PC-9 (cell line): ENCODE measurements around the gene PDE7B. TPM values are rescaled to one million over a fixed set of nuclear protein-coding genes. Genes with fewer than 3 reads are reported as not detected.

ENCODE experiments used
- BruUV-seq: library from RNA; stranded (reverse); fragments of 400-500 nt; replicated peaks from 2 replicates; lab custom pipeline; 2021; lab: Mats Ljungman, UMichigan
- CTCF ChIA-PET: fragments of 300-600 bp; sonication (Branson Sonifier 250); formaldehyde crosslinking; loops from one replicate; lab custom pipeline; 2022; ENCODE audit warnings: antibody characterized with exemption; lab: Charles Lee
- POLR2A ChIA-PET: fragments of 300-600 bp; sonication (Branson Sonifier 250); formaldehyde crosslinking; loops from one replicate; lab custom pipeline; 2022; ENCODE audit warnings: antibody characterized with exemption; ENCODE audit not compliant: unreplicated experiment; lab: Charles Lee
- DNase-seq, 2 experiments: peaks; one replicate each; pipeline versions ENCODE4 v3.0.0 to v3.0.0-alpha.2; 2015 to 2022; ENCODE audit warnings: mixed read lengths in 1 of 2
- H2AFZ ChIP-seq: fragments of 200-600 bp; sonication (generic); 2 replicates; pipeline ENCODE4 v1.8.1; 2017; ENCODE audit warnings: antibody characterized with exemption
- H3F3A ChIP-seq: fragments of 200-600 bp; sonication (generic); 2 replicates; pipeline ENCODE4 v1.8.1; 2017; ENCODE audit warnings: antibody characterized with exemption, mild to moderate bottlenecking, low read depth; ENCODE audit not compliant: insufficient read depth
- H3K27ac ChIP-seq: fragments of 200-600 bp; sonication (generic); 2 replicates; pipeline ENCODE4 v1.6.1; 2016; ENCODE audit warnings: mixed run types
- H3K27me3 ChIP-seq: fragments of 200-600 bp; sonication (generic); 2 replicates; pipeline ENCODE4 v1.6.1; 2016; ENCODE audit warnings: low read depth, mixed run types; ENCODE audit not compliant: insufficient read depth
- H3K36me3 ChIP-seq: fragments of 200-600 bp; sonication (generic); 2 replicates; pipeline ENCODE4 v1.6.1; 2016; ENCODE audit warnings: low read depth, mixed run types
- H3K4me1 ChIP-seq: fragments of 200-600 bp; sonication (generic); replicated peaks from 2 replicates; pipeline ENCODE4 v1.6.1; 2016; ENCODE audit warnings: mixed run types; ENCODE audit not compliant: insufficient read depth
- H3K4me2 ChIP-seq: fragments of 200-600 bp; sonication (generic); 2 replicates; pipeline ENCODE4 v1.6.1; 2017; ENCODE audit warnings: mixed run types
- H3K4me3 ChIP-seq: fragments of 200-600 bp; sonication (generic); 2 replicates; pipeline ENCODE4 v1.6.1; 2016; ENCODE audit warnings: mixed run types
- H3K79me2 ChIP-seq: fragments of 200-600 bp; sonication (generic); 2 replicates; pipeline ENCODE4 v1.6.1; 2017; ENCODE audit warnings: low read depth, mixed run types
- H3K9me2 ChIP-seq: fragments of 200-600 bp; sonication (generic); 2 replicates; pipeline ENCODE4 v1.8.1; 2017; ENCODE audit warnings: mild to moderate bottlenecking; ENCODE audit not compliant: insufficient read depth
- H3K9me3 ChIP-seq: fragments of 200-600 bp; sonication (generic); 2 replicates; pipeline ENCODE4 v1.8.1; 2016; ENCODE audit warnings: low read depth; ENCODE audit not compliant: insufficient read depth
- H4K20me1 ChIP-seq: fragments of 200-600 bp; sonication (generic); 2 replicates; pipeline ENCODE4 v1.8.1; 2017; ENCODE audit not compliant: insufficient read depth
- CTCF ChIP-seq: fragments of 200-600 bp; sonication (generic); conservative IDR thresholded peaks from 2 replicates; pipeline ENCODE4 v1.6.1; 2017; ENCODE audit warnings: mixed run types, antibody characterized with exemption, mild to moderate bottlenecking, moderate library complexity
- EZH2 ChIP-seq: fragments of 200-600 bp; sonication (generic); IDR thresholded peaks from 2 replicates; pipeline ENCODE4 v1.8.0; 2017; ENCODE audit warnings: antibody characterized with exemption, low read depth
- intact Hi-C: fragments of 100-400 bp; cut with micrococcal nuclease; formaldehyde crosslinking; loops from one replicate; pipeline ENCODE4 v1.10.0; 2022; ENCODE audit not compliant: unreplicated experiment
- total RNA-seq: library from RNA; stranded (reverse); gene quantifications from 2 replicates; pipeline ENCODE4 v1.2.3, GENCODE V29; 2021

Gene PDE7B
- total RNA-seq, 1 experiment from 2014 or later, result 0.31 TPM

- H3K4me2 ChIP-seq, result no peak overlapping the region
- H3K27me3 ChIP-seq, result no peaks in the 10 kb centered on the region
- BruUV-seq, result no TSS peak
- no peaks in the 10 kb centered on the region for H3K4me1 ChIP-seq
- H4K20me1 ChIP-seq, result no peaks in the 10 kb centered on the region
- no peaks in the 10 kb centered on the region for H3K79me2 ChIP-seq
- H3K4me3 ChIP-seq, result no peak overlapping the region
- DNase-seq, result no peak
- H2AFZ ChIP-seq, result no peak overlapping the region
- CTCF ChIA-PET, result interaction anchor here (0.8 kb wide), 1 partner anchor 1909 kb away, joined by 9 read pairs; no protein-coding TSS in a partner anchor
- POLR2A ChIA-PET, result no interaction called here
- TF ChIP-seq CTCF (no peak), EZH2 (no peak)
- H3K9me3 ChIP-seq, result no peaks in the 10 kb centered on the region
- H3K9me2 ChIP-seq, result no peaks in the 10 kb centered on the region
- H3K36me3 ChIP-seq, result no peaks in the 10 kb centered on the region
- H3K27ac ChIP-seq, result no peak overlapping the region
- intact Hi-C loops, result no loop called here
- no peaks in the 10 kb centered on the region for H3F3A ChIP-seq
These were observed 54.3 kb downstream of the PDE7B start for GRCh38 chr6:135905604-135906300.

GRCh38 chr6:135906542-135906941 is 55.0 kb downstream of the PDE7B start:
- H3K9me3 ChIP-seq, result no peaks in the 10 kb centered on the region
- H3K4me3 ChIP-seq, result no peak overlapping the region
- no peaks in the 10 kb centered on the region for H4K20me1 ChIP-seq
- no peak for TF ChIP-seq CTCF
- no peak for TF ChIP-seq EZH2
- no TSS peak for BruUV-seq
- H3K27ac ChIP-seq, result no peak overlapping the region
- H3K36me3 ChIP-seq, result no peaks in the 10 kb centered on the region
- ChIA-PET CTCF (no interaction called here), POLR2A (interaction anchor here (0.6 kb wide), 1 partner anchor 95 kb away, joined by 3 read pairs; no protein-coding TSS in a partner anchor)
- no peak overlapping the region for H3K4me2 ChIP-seq
- no peaks in the 10 kb centered on the region for H3K4me1 ChIP-seq
- no peaks in the 10 kb centered on the region for H3F3A ChIP-seq
- no peak overlapping the region for H2AFZ ChIP-seq
- intact Hi-C loops, result no loop called here
- no peaks in the 10 kb centered on the region for H3K27me3 ChIP-seq
- H3K79me2 ChIP-seq, result no peaks in the 10 kb centered on the region
- no peaks in the 10 kb centered on the region for H3K9me2 ChIP-seq
- no peak for DNase-seq

- Histone ChIP-seq H3K4me3 (no peak overlapping the region), H3K36me3 (no peaks in the 10 kb centered on the region), H3F3A (no peaks in the 10 kb centered on the region), H3K27me3 (no peaks in the 10 kb centered on the region), H2AFZ (no peak overlapping the region), H3K27ac (no peak overlapping the region), H3K79me2 (no peaks in the 10 kb centered on the region), H4K20me1 (no peaks in the 10 kb centered on the region), H3K9me3 (no peaks in the 10 kb centered on the region), H3K9me2 (no peaks in the 10 kb centered on the region), H3K4me1 (no peaks in the 10 kb centered on the region), H3K4me2 (no peak overlapping the region)
- intact Hi-C loops, result no loop called here
- no TSS peak for BruUV-seq
- ChIA-PET POLR2A (interaction anchor here (0.6 kb wide), 1 partner anchor 96 kb away, joined by 3 read pairs; no protein-coding TSS in a partner anchor), CTCF (no interaction called here)
- no peak for TF ChIP-seq CTCF
- TF ChIP-seq EZH2, result no peak
- DNase-seq, result no peak
These were observed 55.5 kb downstream of the PDE7B start for GRCh38 chr6:135906972-135907465.
